DOHH2 (cell line): ENCODE results near the gene POLR1D.

ENCODE experiments used
- H3F3A ChIP-seq: fragments of 200-600 bp; sonication (generic), shearing (Covaris generic); 2 replicates; pipeline ENCODE4 v1.6.0; 2016; ENCODE audit warnings: antibody characterized with exemption, mild to moderate bottlenecking; ENCODE audit not compliant: control insufficient read depth, insufficient read depth
- H3K27ac ChIP-seq: fragments of 200-600 bp; sonication (generic); 2 replicates; pipeline ENCODE4 v1.5.1; 2014; ENCODE audit warnings: low read depth, mild to moderate bottlenecking, low read length, moderate library complexity
- H3K27me3 ChIP-seq: fragments of 200-600 bp; sonication (generic); 2 replicates; pipeline ENCODE4 v1.6.1; 2014; ENCODE audit warnings: mild to moderate bottlenecking, low read length, mixed read lengths; ENCODE audit not compliant: control insufficient read depth
- H3K36me3 ChIP-seq: fragments of 200-600 bp; sonication (generic); 2 replicates; pipeline ENCODE4 v1.6.1; 2014; ENCODE audit warnings: mild to moderate bottlenecking, low read length, moderate library complexity, mixed read lengths; ENCODE audit not compliant: control insufficient read depth
- H3K4me1 ChIP-seq: fragments of 200-600 bp; sonication (generic); 2 replicates; pipeline ENCODE4 v1.6.1; 2014; ENCODE audit warnings: mild to moderate bottlenecking, low read length, mixed read lengths; ENCODE audit not compliant: control insufficient read depth
- H3K4me2 ChIP-seq: fragments of 200-600 bp; sonication (generic); 2 replicates; pipeline ENCODE4 v1.6.0; 2014; ENCODE audit warnings: mild to moderate bottlenecking, low read length, moderate library complexity
- H3K4me3 ChIP-seq: fragments of 200-600 bp; sonication (generic); 2 replicates; pipeline ENCODE4 v1.5.1; 2014; ENCODE audit warnings: mild to moderate bottlenecking, low read length, mixed read lengths
- H3K79me2 ChIP-seq: fragments of 200-600 bp; sonication (generic); 2 replicates; pipeline ENCODE4 v1.6.1; 2014; ENCODE audit warnings: mild to moderate bottlenecking, low read length, mixed read lengths; ENCODE audit not compliant: control insufficient read depth
- H3K9me2 ChIP-seq: fragments of 200-600 bp; sonication (generic); replicated peaks from 2 replicates; pipeline ENCODE4 v1.6.1; 2014; ENCODE audit warnings: mild to moderate bottlenecking, low read length, mixed read lengths; ENCODE audit not compliant: control insufficient read depth
- H3K9me3 ChIP-seq: fragments of 200-600 bp; sonication (generic); 2 replicates; pipeline ENCODE4 v1.6.1; 2014; ENCODE audit warnings: antibody characterized with exemption, low read length, mixed read lengths; ENCODE audit not compliant: control insufficient read depth, insufficient read depth
- H4K20me1 ChIP-seq: fragments of 200-600 bp; sonication (generic); 2 replicates; pipeline ENCODE4 v1.6.0; 2014; ENCODE audit warnings: low read depth, mild to moderate bottlenecking, antibody characterized with exemption, low read length, moderate library complexity; ENCODE audit not compliant: control insufficient read depth, insufficient read depth
- EZH2phosphoT487 ChIP-seq: fragments of 200-600 bp; sonication (generic); IDR thresholded peaks from 2 replicates; pipeline ENCODE4 v1.6.1; 2017; ENCODE audit warnings: borderline replicate concordance, mild to moderate bottlenecking, antibody characterized with exemption, low read length, moderate library complexity, mixed read lengths
- TF ChIP-seq, protein P1 (sequence below): fragments of 200-600 bp; sonication (generic); IDR thresholded peaks from one replicate; pipeline ENCODE4 v1.5.1; 2014; ENCODE audit warnings: antibody characterized with exemption, mild to moderate bottlenecking, low read depth, low read length; ENCODE audit not compliant: poor library complexity, severe bottlenecking

POLR1D gene

DNA sequence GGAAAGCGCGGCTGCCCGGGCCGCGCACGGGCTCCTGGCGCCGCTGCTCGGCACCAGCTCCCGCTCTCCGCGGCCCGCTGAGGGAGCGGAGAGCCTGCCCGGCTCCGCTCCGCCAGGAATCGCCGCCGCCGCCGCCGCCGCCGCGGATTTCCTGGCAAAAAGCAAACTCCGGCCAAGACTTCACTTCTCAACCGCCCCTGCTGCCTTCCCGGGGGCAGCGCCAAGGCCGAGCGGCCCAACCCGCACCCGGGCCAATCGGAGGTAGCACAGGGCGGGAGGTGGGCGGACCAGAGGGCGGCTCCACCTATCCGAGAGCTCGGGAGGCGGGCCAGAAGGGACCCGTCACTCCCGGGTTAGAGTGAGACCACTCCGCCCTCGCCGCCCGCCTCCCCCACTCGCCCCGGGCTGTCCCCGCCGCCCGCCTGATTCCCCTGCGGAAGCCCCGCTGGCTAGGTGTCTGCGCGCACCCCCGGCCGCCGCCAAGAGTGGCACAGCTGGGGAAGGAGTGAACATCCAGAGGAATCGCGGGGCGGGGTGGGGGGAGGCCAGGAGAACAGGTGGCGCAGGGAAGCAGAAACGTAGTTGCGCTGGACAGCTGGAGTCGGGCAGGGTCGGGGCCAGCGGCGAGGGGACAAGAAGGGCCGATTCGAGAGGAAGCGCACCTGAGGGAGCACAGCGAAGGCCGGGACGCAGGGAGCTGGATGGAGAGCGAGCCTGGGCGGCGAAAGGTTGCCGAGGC, 1.1 kb upstream of the POLR1D start, which contains the start of gene LNX2:
Gene LNX2 (minus strand): TSS at position 153 of the 739 bp plus-strand sequence. CDS start 38,826 bp downstream, outside the sequence.
- Histone ChIP-seq H3K27ac (peak within 1 kb of the TSS; percentile 84), H3K4me1 (peaks cover 53% of the 10 kb centered on the region), H3K27me3 (no peaks in the 10 kb centered on the region), H3F3A (peaks cover 7% of the 10 kb centered on the region), H4K20me1 (peaks cover 18% of the 10 kb centered on the region), H3K79me2 (peaks cover 89% of the 10 kb centered on the region), H3K4me2 (peak within 1 kb of the TSS; percentile 91), H3K9me3 (no peaks in the 10 kb centered on the region), H3K36me3 (peaks cover 38% of the 10 kb centered on the region), H3K4me3 (peak within 1 kb of the TSS; percentile 88), H3K9me2 (no peaks in the 10 kb centered on the region)
- TF ChIP-seq EZH2phosphoT487, result no peak
- TF ChIP-seq, protein P1, sequence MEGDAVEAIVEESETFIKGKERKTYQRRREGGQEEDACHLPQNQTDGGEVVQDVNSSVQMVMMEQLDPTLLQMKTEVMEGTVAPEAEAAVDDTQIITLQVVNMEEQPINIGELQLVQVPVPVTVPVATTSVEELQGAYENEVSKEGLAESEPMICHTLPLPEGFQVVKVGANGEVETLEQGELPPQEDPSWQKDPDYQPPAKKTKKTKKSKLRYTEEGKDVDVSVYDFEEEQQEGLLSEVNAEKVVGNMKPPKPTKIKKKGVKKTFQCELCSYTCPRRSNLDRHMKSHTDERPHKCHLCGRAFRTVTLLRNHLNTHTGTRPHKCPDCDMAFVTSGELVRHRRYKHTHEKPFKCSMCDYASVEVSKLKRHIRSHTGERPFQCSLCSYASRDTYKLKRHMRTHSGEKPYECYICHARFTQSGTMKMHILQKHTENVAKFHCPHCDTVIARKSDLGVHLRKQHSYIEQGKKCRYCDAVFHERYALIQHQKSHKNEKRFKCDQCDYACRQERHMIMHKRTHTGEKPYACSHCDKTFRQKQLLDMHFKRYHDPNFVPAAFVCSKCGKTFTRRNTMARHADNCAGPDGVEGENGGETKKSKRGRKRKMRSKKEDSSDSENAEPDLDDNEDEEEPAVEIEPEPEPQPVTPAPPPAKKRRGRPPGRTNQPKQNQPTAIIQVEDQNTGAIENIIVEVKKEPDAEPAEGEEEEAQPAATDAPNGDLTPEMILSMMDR, result no peak

DNA sequence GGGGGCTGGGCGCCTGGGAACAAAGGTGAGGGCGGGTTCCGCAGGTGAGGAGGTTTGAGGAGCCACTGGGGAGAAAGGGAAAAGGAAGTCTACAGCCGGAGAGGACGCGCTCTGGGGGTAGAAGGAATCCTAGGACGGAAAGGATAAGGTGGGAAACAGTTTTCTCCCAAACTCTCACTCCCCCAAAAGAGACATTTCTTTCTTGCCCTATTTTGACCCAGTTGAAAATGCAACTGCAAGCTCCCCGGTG, 651 bp upstream of the POLR1D start:
- no peaks in the 10 kb centered on the region for H3K9me2 ChIP-seq
- peak overlapping the region; percentile 88 for H3K4me3 ChIP-seq
- peak overlapping the region; percentile 91 for H3K4me2 ChIP-seq
- H3K27me3 ChIP-seq, result no peaks in the 10 kb centered on the region
- no peaks in the 10 kb centered on the region for H3K9me3 ChIP-seq
- peaks cover 90% of the 10 kb centered on the region for H3K79me2 ChIP-seq
- H3K27ac ChIP-seq, result peak overlapping the region; percentile 84
- TF ChIP-seq, protein P1, result no peak
- no peak for TF ChIP-seq EZH2phosphoT487
- peaks cover 43% of the 10 kb centered on the region for H3K36me3 ChIP-seq
- peaks cover 7% of the 10 kb centered on the region for H3F3A ChIP-seq
- H3K4me1 ChIP-seq, result peaks cover 53% of the 10 kb centered on the region
- peaks cover 19% of the 10 kb centered on the region for H4K20me1 ChIP-seq

DNA sequence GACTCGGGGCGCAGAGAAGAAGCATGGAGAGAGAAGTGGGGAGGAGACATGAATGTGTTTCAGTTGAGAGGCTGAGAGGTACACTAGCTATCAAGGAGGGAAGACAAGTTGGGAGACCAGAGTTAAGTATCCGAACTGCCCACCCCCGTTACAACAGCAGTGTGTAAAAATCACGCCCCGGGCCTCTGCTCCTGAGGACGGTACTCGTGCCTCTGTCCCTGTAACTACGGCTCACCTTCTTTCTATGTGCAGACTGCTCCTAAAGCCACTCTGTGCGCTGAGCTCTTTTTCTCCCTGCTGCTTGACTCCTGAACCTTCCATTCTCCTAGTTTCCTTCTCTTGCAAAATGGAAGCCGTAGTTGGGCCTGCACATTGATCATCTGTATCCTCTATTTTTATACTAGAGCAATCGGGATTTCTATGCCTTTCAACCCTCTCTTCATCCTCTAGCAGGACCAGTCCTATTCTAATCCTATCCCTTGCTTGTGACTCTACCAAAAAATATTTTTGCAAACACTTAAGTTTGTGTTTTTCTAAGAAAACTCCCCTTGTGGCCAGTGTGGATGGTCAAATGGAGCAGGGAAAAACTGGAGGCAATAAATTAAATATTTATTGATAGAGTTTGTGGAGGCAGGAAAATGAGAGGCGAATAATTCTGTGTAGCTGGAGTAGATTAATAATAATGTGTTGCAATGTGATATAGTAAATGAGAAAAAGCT, 569 bp downstream of the POLR1D start:
- Histone ChIP-seq H3F3A (peaks cover 8% of the 10 kb centered on the region), H3K4me3 (peak overlapping the region; percentile 88), H3K27ac (peak overlapping the region; percentile 48), H4K20me1 (peaks cover 22% of the 10 kb centered on the region), H3K79me2 (peaks cover 90% of the 10 kb centered on the region), H3K4me1 (peaks cover 49% of the 10 kb centered on the region), H3K9me3 (no peaks in the 10 kb centered on the region), H3K9me2 (no peaks in the 10 kb centered on the region), H3K36me3 (peaks cover 53% of the 10 kb centered on the region), H3K4me2 (peak overlapping the region; percentile 91), H3K27me3 (no peaks in the 10 kb centered on the region)
- TF ChIP-seq, protein P1, result no peak
- no peak for TF ChIP-seq EZH2phosphoT487
